Erythroblast (primary cell): ENCODE measurements around the gene PRR33.

Source experiments
- GATA1 ChIP-seq: IDR thresholded peaks from 2 replicates; pipeline ENCODE4 v1.6.1; 2011; ENCODE audit warnings: low read depth, mild to moderate bottlenecking, control low read depth, low read length, moderate library complexity
- POLR2A ChIP-seq: IDR thresholded peaks from 2 replicates; pipeline ENCODE4 v1.6.1; 2011; ENCODE audit warnings: mild to moderate bottlenecking, low read length

- no peak for TF ChIP-seq POLR2A
- no peak for TF ChIP-seq GATA1
Observed at GRCh38 chr11:1854132-1854948, 37.4 kb downstream of the PRR33 start.
